Type B pancreatic cell (in vitro differentiated cells): ENCODE measurements around the gene CDK5RAP2. TPM values are rescaled to one million over a fixed set of nuclear protein-coding genes. Genes with fewer than 3 reads are reported as not detected.

ENCODE experiments used
- DNase-seq: peaks from one replicate; pipeline ENCODE4 v3.0.0; 2021; ENCODE audit warnings: mixed read lengths; ENCODE audit not compliant: unreplicated experiment; ENCODE audit errors: extremely low spot score
- H3K27ac Mint-ChIP-seq: 2 replicates; pipeline ENCODE4 v1.8.0; 2021; ENCODE audit warnings: mild to moderate bottlenecking, mixed read lengths
- H3K27me3 Mint-ChIP-seq: 2 replicates; pipeline ENCODE4 v1.8.0; 2021; ENCODE audit warnings: mixed read lengths
- H3K36me3 Mint-ChIP-seq: 2 replicates; pipeline ENCODE4 v1.8.0; 2021; ENCODE audit warnings: mixed read lengths
- H3K4me1 Mint-ChIP-seq: one replicate; pipeline ENCODE4 v1.8.0; 2021; ENCODE audit warnings: mixed read lengths; ENCODE audit not compliant: unreplicated experiment
- H3K4me3 Mint-ChIP-seq: 2 replicates; pipeline ENCODE4 v1.8.0; 2021; ENCODE audit warnings: mild to moderate bottlenecking, mixed read lengths
- H3K9me3 Mint-ChIP-seq: 2 replicates; pipeline ENCODE4 v1.8.0; 2021; ENCODE audit warnings: mixed read lengths
- CTCF ChIP-seq: fragments of 200-600 bp; sonication (generic); conservative IDR thresholded peaks from 2 replicates; pipeline ENCODE4 v1.5.0; 2021; ENCODE audit warnings: antibody characterized with exemption, mild to moderate bottlenecking
- total RNA-seq: library from RNA; stranded (reverse); gene quantifications from 2 replicates; pipeline ENCODE4 v1.2.1, GENCODE V29; 2021; ENCODE audit warnings: low replicate concordance

Gene CDK5RAP2
- total RNA-seq, 1 donor from 2014 or later: 69.2 TPM

- TF ChIP-seq CTCF: no peak
- H3K27ac Mint-ChIP-seq: no peak overlapping the region
- no peaks in the 10 kb centered on the region for H3K4me1 Mint-ChIP-seq
- DNase-seq: no peak
- no peaks in the 10 kb centered on the region for H3K9me3 Mint-ChIP-seq
- H3K4me3 Mint-ChIP-seq: no peak overlapping the region
- H3K36me3 Mint-ChIP-seq: no peaks in the 10 kb centered on the region
- peaks cover 6% of the 10 kb centered on the region for H3K27me3 Mint-ChIP-seq
These were observed 236.6 kb downstream of the CDK5RAP2 start for GRCh38 chr9:120343416-120343815.

Other genes with a start within 250 kb of the CDK5RAP2 start
- gene MEGF9, start 134.3 kb upstream of the CDK5RAP2 start, total RNA-seq: 14.7 and 17.4 TPM in 2 replicates
- gene FBXW2, start 213.2 kb upstream of the CDK5RAP2 start, total RNA-seq: 67.7 and 68.2 TPM in 2 replicates